CD4-positive, alpha-beta T cell treated with Interleukin-1 beta for 1 hour (primary cell): ENCODE data around the gene TMPO.
"Not testable (repeated sequence)": the region's sequence is repeated elsewhere in the genome, so short reads cannot be mapped to it uniquely, and the experiment has no call there.

Source experiments
- DNase-seq, 2 donors: peaks; one replicate each; pipeline ENCODE4 v3.0.0-alpha.2; 2020 to 2022

TMPO gene

GRCh38 chr12:98513379-98514322 lies 1.7 kb upstream of the TMPO start:
- no peak for DNase-seq

- no peak for DNase-seq
Measured at GRCh38 chr12:98514982-98515286, 456 bp upstream of the TMPO start.

- peak; percentile 87 to 90 for DNase-seq
Measured at GRCh38 chr12:98516111-98516873, 902 bp downstream of the TMPO start.

GRCh38 chr12:98519257-98519907 lies 4.0 kb downstream of the TMPO start:
- no peak for DNase-seq

- DNase-seq, result no peak
Measured at GRCh38 chr12:98530068-98530467, 14.7 kb downstream of the TMPO start.

- DNase-seq, result peak in 1 of 2 donors; percentile 63
Measured at GRCh38 chr12:98532687-98533304, 17.4 kb downstream of the TMPO start.

GRCh38 chr12:98533723-98534251 lies 18.4 kb downstream of the TMPO start:
- no peak for DNase-seq

- no peak for DNase-seq
Measured at GRCh38 chr12:98538031-98538430, 22.6 kb downstream of the TMPO start.

GRCh38 chr12:98543701-98544100 lies 28.3 kb downstream of the TMPO start:
- no peak for DNase-seq

GRCh38 chr12:98544751-98545150 lies 29.4 kb downstream of the TMPO start:
- no peak for DNase-seq

- no peak for DNase-seq
Measured at GRCh38 chr12:98549371-98550110, 34.2 kb downstream of the TMPO start.

- no peak for DNase-seq
Measured at GRCh38 chr12:98551787-98552186, 36.4 kb downstream of the TMPO start.

GRCh38 chr12:98558097-98558496 lies 42.7 kb downstream of the TMPO start:
- DNase-seq, result not testable (repeated sequence)

- no peak for DNase-seq
Measured at GRCh38 chr12:98559666-98560065, 44.3 kb downstream of the TMPO start.

- no peak for DNase-seq
Measured at GRCh38 chr12:98561846-98562245, 46.5 kb downstream of the TMPO start.

- DNase-seq, result no peak
Measured at GRCh38 chr12:98572010-98572409, 56.6 kb downstream of the TMPO start.

- DNase-seq, result no peak
Measured at GRCh38 chr12:98574110-98574509, 58.7 kb downstream of the TMPO start.

- DNase-seq, result no peak
Measured at GRCh38 chr12:98575013-98575412, 59.6 kb downstream of the TMPO start.

GRCh38 chr12:98576795-98577194 lies 61.4 kb downstream of the TMPO start:
- not testable (repeated sequence) for DNase-seq

GRCh38 chr12:98578392-98578791 lies 63.0 kb downstream of the TMPO start:
- no peak for DNase-seq

GRCh38 chr12:98578821-98579220 lies 63.4 kb downstream of the TMPO start:
- no peak for DNase-seq

GRCh38 chr12:98579347-98579746 lies 64.0 kb downstream of the TMPO start:
- DNase-seq, result no peak
